Measurements from ENCODE around the gene FAM89A.

The FAM89A gene

DNA sequence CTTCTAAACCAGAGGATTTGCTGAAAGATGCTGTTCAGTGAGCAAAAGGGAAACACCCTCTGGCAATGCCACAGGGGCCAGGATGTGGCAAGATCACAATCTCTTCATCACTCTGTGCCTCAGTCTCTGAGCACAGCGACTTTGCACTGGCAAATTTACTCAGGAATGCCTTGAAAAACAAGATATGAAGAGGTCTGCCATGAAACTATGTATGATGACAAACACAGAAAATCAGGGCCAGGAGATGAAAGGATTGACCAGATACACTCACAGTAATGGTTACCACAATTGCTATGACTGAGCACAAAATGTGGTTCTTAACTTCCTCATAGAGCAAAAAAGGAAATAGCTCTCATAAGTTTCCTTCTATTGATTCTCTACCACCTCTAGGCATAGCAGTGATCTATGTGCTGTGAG, 67.2 kb downstream of the FAM89A start:
- POLR2A ChIA-PET (ENCODE audit: low non-redundant PET) = no interaction called here
- TF ChIP-seq, protein P1, sequence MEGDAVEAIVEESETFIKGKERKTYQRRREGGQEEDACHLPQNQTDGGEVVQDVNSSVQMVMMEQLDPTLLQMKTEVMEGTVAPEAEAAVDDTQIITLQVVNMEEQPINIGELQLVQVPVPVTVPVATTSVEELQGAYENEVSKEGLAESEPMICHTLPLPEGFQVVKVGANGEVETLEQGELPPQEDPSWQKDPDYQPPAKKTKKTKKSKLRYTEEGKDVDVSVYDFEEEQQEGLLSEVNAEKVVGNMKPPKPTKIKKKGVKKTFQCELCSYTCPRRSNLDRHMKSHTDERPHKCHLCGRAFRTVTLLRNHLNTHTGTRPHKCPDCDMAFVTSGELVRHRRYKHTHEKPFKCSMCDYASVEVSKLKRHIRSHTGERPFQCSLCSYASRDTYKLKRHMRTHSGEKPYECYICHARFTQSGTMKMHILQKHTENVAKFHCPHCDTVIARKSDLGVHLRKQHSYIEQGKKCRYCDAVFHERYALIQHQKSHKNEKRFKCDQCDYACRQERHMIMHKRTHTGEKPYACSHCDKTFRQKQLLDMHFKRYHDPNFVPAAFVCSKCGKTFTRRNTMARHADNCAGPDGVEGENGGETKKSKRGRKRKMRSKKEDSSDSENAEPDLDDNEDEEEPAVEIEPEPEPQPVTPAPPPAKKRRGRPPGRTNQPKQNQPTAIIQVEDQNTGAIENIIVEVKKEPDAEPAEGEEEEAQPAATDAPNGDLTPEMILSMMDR (conservative IDR thresholded peaks at IDR 0.05; ENCODE audit: low read depth) = no peak
- DNase-seq (ENCODE audit: low spot score) = no peak
- CTCF ChIA-PET = interaction anchor here (0.6 kb wide), 1 partner anchor 306 kb away, joined by 3 read pairs; no protein-coding TSS in a partner anchor
- no peak overlapping the region for H3K27ac ChIP-seq

DNA sequence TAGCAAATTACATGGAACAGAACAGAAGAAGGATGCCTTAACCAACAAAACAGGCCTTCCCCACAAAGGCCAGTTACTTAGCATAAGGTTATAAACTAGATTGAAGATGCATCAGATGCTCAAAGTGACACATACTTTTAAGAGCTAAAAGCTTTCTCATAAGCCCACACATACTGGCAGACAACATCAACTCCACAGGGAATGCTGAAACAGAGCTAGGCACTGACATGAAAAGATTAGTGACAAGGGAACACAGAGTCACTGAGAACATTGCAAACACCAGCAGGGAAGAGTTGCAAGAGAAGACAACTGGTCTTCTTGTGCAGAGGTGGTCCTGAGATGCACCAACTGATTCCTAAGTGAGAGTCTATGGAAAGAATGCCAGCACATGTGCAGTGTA, 68.3 kb downstream of the FAM89A start:
- POLR2A ChIA-PET (ENCODE audit: low non-redundant PET) = no interaction called here
- TF ChIP-seq, protein P1 (conservative IDR thresholded peaks at IDR 0.05; ENCODE audit: low read depth) = no peak
- no peak for DNase-seq (ENCODE audit: low spot score)
- CTCF ChIA-PET = no interaction called here
- H3K27ac ChIP-seq = no peak overlapping the region

DNA sequence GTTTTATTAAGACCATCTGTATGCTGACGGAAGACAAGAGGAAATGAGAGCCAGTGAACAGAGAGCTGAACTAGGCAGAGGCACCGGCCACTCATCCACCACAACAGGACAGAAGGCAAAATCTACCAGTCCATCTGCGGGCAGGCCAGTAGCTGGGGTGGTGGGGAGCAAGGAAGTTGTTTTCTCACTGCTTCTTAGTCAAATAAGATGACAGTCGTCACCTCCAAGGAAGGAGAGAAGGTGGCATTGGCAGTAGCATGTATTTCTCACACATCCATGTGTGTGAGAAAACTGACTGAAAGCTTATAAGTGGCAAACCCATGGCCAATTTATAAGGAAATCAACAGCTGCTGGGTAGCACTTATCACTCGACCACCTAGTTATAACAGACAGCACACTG, 69.6 kb downstream of the FAM89A start:
- TF ChIP-seq, protein P1 (conservative IDR thresholded peaks at IDR 0.05; ENCODE audit: low read depth) = no peak
- ChIA-PET CTCF (interaction anchor here (0.7 kb wide), 1 partner anchor 17 kb away, joined by 3 read pairs; no protein-coding TSS in a partner anchor), POLR2A (ENCODE audit: low non-redundant PET) (interaction anchor here (0.6 kb wide), 1 partner anchor 461 kb away, joined by 3 read pairs; no protein-coding TSS in a partner anchor)
- DNase-seq (ENCODE audit: low spot score) = no peak
- no peak overlapping the region for H3K27ac ChIP-seq
